Panc1 (cell line): ENCODE data around the gene DOK6. TPM values are rescaled to one million over a fixed set of nuclear protein-coding genes. Genes with fewer than 3 reads are reported as not detected.

ENCODE experiments used
- ATAC-seq: fragments of 200-7000 bp; cut with Tn5 transposase; 2 replicates; pipeline ENCODE4 v1.9.1; 2020; ENCODE audit warnings: mild to moderate bottlenecking, moderate library complexity
- BruUV-seq: library from RNA; stranded (reverse); fragments of 400-500 nt; replicated peaks from 2 replicates; lab custom pipeline; 2021; lab: Mats Ljungman, UMichigan
- CTCF ChIA-PET: fragments of 300-600 bp; sonication (Branson Sonifier 250); formaldehyde crosslinking; loops from one replicate; lab custom pipeline; 2022; ENCODE audit warnings: antibody characterized with exemption; lab: Charles Lee
- POLR2A ChIA-PET: fragments of 300-600 bp; sonication (Branson Sonifier 250); formaldehyde crosslinking; loops from one replicate; lab custom pipeline; 2022; ENCODE audit warnings: antibody characterized with exemption; lab: Charles Lee
- DNase-seq: peaks from one replicate; pipeline ENCODE4 v3.0.0-alpha.2; 2010; ENCODE audit warnings: low read depth, low spot score
- H3K27ac ChIP-seq: 2 replicates; pipeline ENCODE4 v1.5.1; 2011; ENCODE audit warnings: mild to moderate bottlenecking, low read length, inconsistent platforms
- H3K27me3 ChIP-seq: fragments of 200-500 bp; sonication (Bioruptor generic); 2 replicates; pipeline ENCODE4 v1.6.0; 2014; ENCODE audit warnings: low read length, inconsistent platforms; ENCODE audit not compliant: control insufficient read depth, insufficient read depth
- H3K36me3 ChIP-seq: fragments of 200-500 bp; sonication (Bioruptor generic); 2 replicates; pipeline ENCODE4 v1.5.1; 2014; ENCODE audit warnings: inconsistent platforms, mild to moderate bottlenecking, low read length, moderate library complexity; ENCODE audit not compliant: control insufficient read depth, insufficient read depth
- H3K4me1 ChIP-seq: 2 replicates; pipeline ENCODE4 v1.5.1; 2011; ENCODE audit warnings: inconsistent platforms, mild to moderate bottlenecking, low read length, moderate library complexity; ENCODE audit not compliant: control insufficient read depth, insufficient read depth
- H3K4me3 ChIP-seq, 2 experiments: 2 replicates each; pipeline ENCODE4 v1.5.1; 2011 to 2012; ENCODE audit warnings: low read depth in 2 of 2, low read length in 2 of 2, mild to moderate bottlenecking in 2 of 2, inconsistent platforms in 1 of 2, moderate library complexity in 1 of 2
- H3K9me3 ChIP-seq: fragments of 200-500 bp; sonication (Bioruptor generic); 2 replicates; pipeline ENCODE4 v1.5.1; 2014; ENCODE audit warnings: low read depth, mild to moderate bottlenecking, inconsistent platforms, low read length, moderate library complexity; ENCODE audit not compliant: control insufficient read depth, insufficient read depth
- CTCF ChIP-seq: fragments of 450-650 bp; IDR thresholded peaks from 2 replicates; pipeline ENCODE4 v1.5.1; 2017; ENCODE audit warnings: mild to moderate bottlenecking
- POLR2AphosphoS5 ChIP-seq: IDR thresholded peaks from 2 replicates; pipeline ENCODE4 v1.6.1; 2012; ENCODE audit warnings: mild to moderate bottlenecking, low read depth, low read length, moderate library complexity
- SIN3A ChIP-seq: IDR thresholded peaks from 2 replicates; pipeline ENCODE4 v1.6.1; 2012; ENCODE audit warnings: low read depth, mild to moderate bottlenecking, low read length, moderate library complexity, borderline replicate concordance; ENCODE audit not compliant: insufficient read depth
- TCF7L2 ChIP-seq: IDR thresholded peaks from 2 replicates; pipeline ENCODE4 v1.6.1; 2011; ENCODE audit warnings: mild to moderate bottlenecking, low read depth, low read length, inconsistent platforms
- in situ Hi-C: cut with HindIII; loops from 2 replicates; pipeline ENCODE4 v1.10.0; 2016; ENCODE audit warnings: low sequenced_read_pairs, low pct_unique_long_range_greater_than_20kb
- intact Hi-C: fragments of 100-400 bp; cut with micrococcal nuclease; formaldehyde crosslinking; loops from one replicate; pipeline ENCODE4 v1.10.0; 2022; ENCODE audit not compliant: unreplicated experiment
- total RNA-seq: library from RNA; stranded (reverse); gene quantifications from one replicate; pipeline ENCODE4 v1.2.1, GENCODE V29; 2021; ENCODE audit not compliant: unreplicated experiment
- TF ChIP-seq, protein P1 (sequence below), 2 experiments: IDR thresholded peaks; 2 replicates each; pipeline ENCODE4 v1.6.1; 2011 to 2012; ENCODE audit warnings: low read depth in 2 of 2, control low read depth in 1 of 2, low read length in 1 of 2, mild to moderate bottlenecking in 1 of 2, moderate library complexity in 1 of 2; ENCODE audit not compliant: insufficient read depth in 1 of 2

DOK6 gene
- total RNA-seq, 1 experiment from 2014 or later = not detected

DNA sequence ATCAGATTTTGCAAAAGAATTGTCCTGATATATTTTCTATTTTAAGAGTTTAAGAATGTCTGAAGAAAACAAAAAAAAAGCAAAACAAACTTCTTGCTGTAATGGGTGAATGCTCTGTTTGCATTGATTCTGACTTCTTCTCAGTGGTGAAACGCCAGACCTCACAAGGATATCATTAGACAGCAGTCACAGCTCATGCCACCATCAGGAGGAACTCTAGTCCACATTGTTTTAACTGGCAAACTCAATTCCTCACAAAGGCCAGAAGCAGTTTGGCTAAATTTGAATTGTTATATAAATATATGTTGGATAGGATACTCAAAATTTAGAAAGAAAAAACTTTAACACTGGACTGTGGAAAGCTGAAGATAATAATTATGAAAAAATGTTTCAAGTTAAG, 89.4 kb downstream of the DOK6 start:
- Histone ChIP-seq H3K4me1 (no peaks in the 10 kb centered on the region), H3K4me3 (no peak overlapping the region), H3K36me3 (no peaks in the 10 kb centered on the region), H3K27me3 (no peaks in the 10 kb centered on the region), H3K27ac (no peak overlapping the region), H3K9me3 (no peaks in the 10 kb centered on the region)
- no TSS peak for BruUV-seq
- no peak for ATAC-seq
- POLR2A ChIA-PET = no interaction called here
- in situ Hi-C loops (no loop called here), intact Hi-C loops (no loop called here)
- DNase-seq = no peak
- CTCF ChIA-PET = no interaction called here
- TF ChIP-seq, protein P1, sequence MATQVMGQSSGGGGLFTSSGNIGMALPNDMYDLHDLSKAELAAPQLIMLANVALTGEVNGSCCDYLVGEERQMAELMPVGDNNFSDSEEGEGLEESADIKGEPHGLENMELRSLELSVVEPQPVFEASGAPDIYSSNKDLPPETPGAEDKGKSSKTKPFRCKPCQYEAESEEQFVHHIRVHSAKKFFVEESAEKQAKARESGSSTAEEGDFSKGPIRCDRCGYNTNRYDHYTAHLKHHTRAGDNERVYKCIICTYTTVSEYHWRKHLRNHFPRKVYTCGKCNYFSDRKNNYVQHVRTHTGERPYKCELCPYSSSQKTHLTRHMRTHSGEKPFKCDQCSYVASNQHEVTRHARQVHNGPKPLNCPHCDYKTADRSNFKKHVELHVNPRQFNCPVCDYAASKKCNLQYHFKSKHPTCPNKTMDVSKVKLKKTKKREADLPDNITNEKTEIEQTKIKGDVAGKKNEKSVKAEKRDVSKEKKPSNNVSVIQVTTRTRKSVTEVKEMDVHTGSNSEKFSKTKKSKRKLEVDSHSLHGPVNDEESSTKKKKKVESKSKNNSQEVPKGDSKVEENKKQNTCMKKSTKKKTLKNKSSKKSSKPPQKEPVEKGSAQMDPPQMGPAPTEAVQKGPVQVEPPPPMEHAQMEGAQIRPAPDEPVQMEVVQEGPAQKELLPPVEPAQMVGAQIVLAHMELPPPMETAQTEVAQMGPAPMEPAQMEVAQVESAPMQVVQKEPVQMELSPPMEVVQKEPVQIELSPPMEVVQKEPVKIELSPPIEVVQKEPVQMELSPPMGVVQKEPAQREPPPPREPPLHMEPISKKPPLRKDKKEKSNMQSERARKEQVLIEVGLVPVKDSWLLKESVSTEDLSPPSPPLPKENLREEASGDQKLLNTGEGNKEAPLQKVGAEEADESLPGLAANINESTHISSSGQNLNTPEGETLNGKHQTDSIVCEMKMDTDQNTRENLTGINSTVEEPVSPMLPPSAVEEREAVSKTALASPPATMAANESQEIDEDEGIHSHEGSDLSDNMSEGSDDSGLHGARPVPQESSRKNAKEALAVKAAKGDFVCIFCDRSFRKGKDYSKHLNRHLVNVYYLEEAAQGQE (IDR thresholded peaks at IDR 0.05; ENCODE audit: insufficient read depth in 1 of 2, low read depth in 2 of 2, low read length in 1 of 2) = no peak
- no peak for TF ChIP-seq TCF7L2
- no peak for TF ChIP-seq SIN3A
- no peak for TF ChIP-seq POLR2AphosphoS5
- no peak for TF ChIP-seq CTCF

DNA sequence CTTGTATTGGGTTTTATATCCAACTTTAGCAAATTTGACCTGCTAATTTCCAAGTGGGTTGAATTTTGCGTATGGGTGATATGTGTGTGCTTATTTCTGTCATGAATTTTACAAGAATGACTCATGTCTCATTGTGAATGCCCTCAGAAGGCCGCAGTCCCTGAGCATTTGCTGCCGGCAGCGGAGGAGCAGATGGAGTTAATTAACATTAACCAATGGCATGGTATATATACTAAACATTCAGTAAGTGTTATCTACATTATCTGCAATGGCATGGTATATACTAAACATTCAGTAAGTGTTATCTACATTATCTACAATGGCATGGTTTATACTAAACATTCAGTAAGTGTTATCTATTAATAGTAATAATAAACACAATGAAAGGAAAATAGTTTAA, 90.1 kb downstream of the DOK6 start:
- no peaks in the 10 kb centered on the region for H3K4me1 ChIP-seq
- CTCF ChIA-PET = no interaction called here
- ATAC-seq (no peak), DNase-seq (no peak)
- POLR2A ChIA-PET = no interaction called here
- intact Hi-C loops = no loop called here
- H3K4me3 ChIP-seq = no peak overlapping the region
- H3K27ac ChIP-seq = no peak overlapping the region
- no peaks in the 10 kb centered on the region for H3K27me3 ChIP-seq
- no TSS peak for BruUV-seq
- TF ChIP-seq TCF7L2 (no peak), POLR2AphosphoS5 (no peak)
- no peaks in the 10 kb centered on the region for H3K9me3 ChIP-seq
- no peaks in the 10 kb centered on the region for H3K36me3 ChIP-seq
- in situ Hi-C loops = no loop called here

DNA sequence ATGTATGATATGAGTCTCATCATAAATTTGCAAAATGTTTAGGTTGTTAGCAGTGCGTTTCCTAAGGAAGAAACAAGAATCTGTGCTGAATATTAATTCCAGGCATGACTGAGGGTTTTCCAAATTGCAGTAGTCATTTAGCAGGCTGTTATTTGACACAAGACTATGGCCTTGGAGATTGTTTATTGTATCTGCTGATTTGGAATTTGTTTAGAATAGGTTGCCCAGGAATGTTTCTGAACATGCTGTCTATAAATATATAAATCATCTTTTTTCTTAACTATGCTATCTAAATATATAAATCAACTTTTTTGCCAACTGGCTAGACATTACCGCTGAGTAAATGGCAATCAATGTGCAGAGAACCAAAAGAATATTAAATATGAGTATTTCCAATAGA, 90.9 kb downstream of the DOK6 start:
- H3K36me3 ChIP-seq = no peaks in the 10 kb centered on the region
- H3K27ac ChIP-seq = no peak overlapping the region
- H3K4me1 ChIP-seq = no peaks in the 10 kb centered on the region
- H3K9me3 ChIP-seq = no peaks in the 10 kb centered on the region
- no peak for DNase-seq
- H3K4me3 ChIP-seq = no peak overlapping the region
- no peaks in the 10 kb centered on the region for H3K27me3 ChIP-seq
- no TSS peak for BruUV-seq
- TF ChIP-seq SIN3A (no peak), TCF7L2 (no peak)
- ChIA-PET CTCF (no interaction called here), POLR2A (no interaction called here)
- intact Hi-C loops = no loop called here
- in situ Hi-C loops = no loop called here
- ATAC-seq = no peak
